ENCODE measurements around the gene NAGPA. TPM values are rescaled to one million over a fixed set of nuclear protein-coding genes. Genes with fewer than 3 reads are reported as not detected.

NAGPA gene
- total and polyA plus RNA-seq, 8 donors = 7.7 to 21.0 (median 9.2) TPM

DNA sequence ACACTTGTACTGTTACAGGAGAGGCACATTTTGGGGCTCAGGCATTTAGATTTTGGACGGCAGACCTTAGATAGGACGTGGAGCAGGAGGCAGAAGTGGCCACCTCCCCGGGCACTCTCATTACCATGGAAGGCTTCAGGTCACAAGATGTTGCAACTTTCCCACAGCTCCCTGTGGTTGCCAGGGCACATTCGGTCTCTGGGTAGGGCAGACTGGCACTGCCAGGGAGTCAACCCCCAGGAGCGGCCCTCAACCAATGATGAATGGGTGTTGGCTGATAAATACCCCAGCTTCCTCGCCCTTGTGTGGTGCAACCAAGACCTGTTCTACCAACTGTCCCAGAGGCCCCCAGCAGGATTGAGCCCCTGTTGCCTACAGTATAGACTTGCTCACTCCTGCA, 11.2 kb downstream of the NAGPA start:
- no peak overlapping the region for H3K4me3 ChIP-seq
- peaks cover 0 to 17% of the 10 kb centered on the region in 2 donors for H3K36me3 ChIP-seq
- ATAC-seq (no peak), DNase-seq (no peak)
- H3K27me3 ChIP-seq = no peaks in the 10 kb centered on the region
- no peak overlapping the region for H3K27ac ChIP-seq
- no peaks in the 10 kb centered on the region for H3K9me3 ChIP-seq
- TF ChIP-seq CTCF (IDR thresholded peaks at IDR 0.05) = no peak
- H3K4me1 ChIP-seq = no peaks in the 10 kb centered on the region
- intact Hi-C loops (cut with DNase I) = no loop called here

DNA sequence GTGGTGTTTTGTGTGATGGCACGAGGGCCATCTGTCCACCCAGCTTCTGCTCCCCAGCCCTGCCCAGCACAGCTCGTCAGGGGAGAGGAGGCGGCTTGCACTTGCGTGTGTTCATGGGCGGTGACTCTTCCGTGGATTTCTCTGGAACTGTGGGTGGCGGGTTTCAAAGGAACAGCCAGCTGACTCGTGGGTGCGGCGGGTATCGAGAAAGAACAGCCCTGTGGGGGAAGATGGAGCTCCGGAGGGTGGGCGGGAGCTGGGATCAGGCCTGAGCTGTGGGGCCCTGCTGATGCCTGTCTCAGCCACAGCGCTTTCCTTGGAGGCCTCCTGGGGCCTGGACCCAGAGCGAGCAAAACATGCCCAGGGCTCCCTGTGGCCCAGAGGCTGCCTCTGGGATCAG, 13.2 kb downstream of the NAGPA start:
- Histone ChIP-seq H3K27ac (no peak overlapping the region), H3K4me3 (no peak overlapping the region), H3K36me3 (peaks cover 0 to 6% of the 10 kb centered on the region in 2 donors), H3K27me3 (no peaks in the 10 kb centered on the region), H3K4me1 (no peaks in the 10 kb centered on the region), H3K9me3 (no peaks in the 10 kb centered on the region)
- ATAC-seq (no peak), DNase-seq (peak in 1 of 4 donors; percentile 60)
- intact Hi-C loops (cut with DNase I) = no loop called here
- TF ChIP-seq CTCF (IDR thresholded peaks at IDR 0.05) = no peak

DNA sequence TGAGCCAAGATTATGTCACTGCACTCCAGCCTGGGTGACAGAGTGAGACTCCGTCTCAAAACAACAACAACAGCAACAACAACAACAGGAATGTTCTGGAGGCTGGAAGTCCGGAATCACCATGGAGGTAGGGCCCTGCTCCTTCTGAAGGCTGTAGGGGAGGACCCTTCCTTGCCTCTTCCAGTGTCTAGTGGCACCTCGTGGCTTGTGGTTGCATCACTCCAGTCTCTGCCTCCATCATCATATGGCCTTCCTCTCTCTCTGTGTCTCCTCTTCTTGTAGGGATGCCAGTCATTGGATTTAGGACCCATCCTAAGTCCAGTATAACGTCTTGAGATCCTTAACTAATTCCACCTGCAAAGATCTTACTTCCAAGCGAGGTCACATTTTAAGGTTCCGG, 14.0 kb downstream of the NAGPA start:
- Histone ChIP-seq H3K27me3 (no peaks in the 10 kb centered on the region), H3K4me1 (no peaks in the 10 kb centered on the region), H3K9me3 (no peaks in the 10 kb centered on the region), H3K27ac (no peak overlapping the region), H3K4me3 (no peak overlapping the region), H3K36me3 (no peaks in the 10 kb centered on the region)
- intact Hi-C loops (cut with DNase I) = no loop called here
- TF ChIP-seq CTCF (IDR thresholded peaks at IDR 0.05) = no peak
- DNase-seq = no peak
- ATAC-seq = no peak

DNA sequence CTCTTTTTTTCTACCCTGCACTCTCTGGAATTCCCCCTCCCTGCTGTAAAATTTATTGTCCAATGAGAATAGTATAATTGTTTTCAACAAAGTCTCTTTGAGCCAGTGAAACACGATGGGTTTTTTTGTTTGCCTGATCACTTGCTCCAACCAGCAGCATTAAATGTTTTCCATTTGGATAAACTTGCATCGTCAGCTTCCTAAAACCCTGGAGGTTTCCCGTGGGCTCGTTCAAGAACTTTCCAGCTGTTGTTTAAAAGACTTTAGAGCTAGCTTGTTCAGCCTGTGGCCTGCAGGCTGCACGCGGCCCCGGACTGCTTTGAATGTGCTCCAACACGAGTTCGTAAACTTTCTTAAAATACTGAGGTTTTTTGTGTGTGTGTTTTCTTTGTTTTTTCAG, 14.9 kb downstream of the NAGPA start:
- Histone ChIP-seq H3K27ac (peak overlapping the region in 1 of 2 donors; percentile 41), H3K36me3 (no peaks in the 10 kb centered on the region), H3K27me3 (no peaks in the 10 kb centered on the region), H3K4me1 (no peaks in the 10 kb centered on the region), H3K4me3 (no peak overlapping the region), H3K9me3 (no peaks in the 10 kb centered on the region)
- intact Hi-C loops (cut with DNase I) = no loop called here
- ATAC-seq = peak; percentile 44
- no peak for TF ChIP-seq CTCF (IDR thresholded peaks at IDR 0.05)
- peak in 1 of 4 donors; percentile 60 for DNase-seq

GRCh38 chr16:5017678-5017969, 16.1 kb downstream of the NAGPA start:
- Histone ChIP-seq H3K9me3 (no peaks in the 10 kb centered on the region), H3K36me3 (no peaks in the 10 kb centered on the region), H3K4me3 (no peak overlapping the region), H3K27me3 (peaks cover 0 to under 1% of the 10 kb centered on the region in 2 donors), H3K4me1 (no peaks in the 10 kb centered on the region), H3K27ac (no peak overlapping the region)
- TF ChIP-seq CTCF (IDR thresholded peaks at IDR 0.05) = no peak
- no peak for DNase-seq
- intact Hi-C loops (cut with DNase I) = no loop called here
- ATAC-seq = no peak
